NCI-H460 (cell line): ENCODE measurements around the gene RNU1-3. TPM values are rescaled to one million over a fixed set of nuclear protein-coding genes. Genes with fewer than 3 reads are reported as not detected.
"Not testable (repeated sequence)": the region's sequence is repeated elsewhere in the genome, so short reads cannot be mapped to it uniquely, and the experiment has no call there.

ENCODE experiments used
- DNase-seq: peaks from one replicate; pipeline ENCODE4 v3.0.0-alpha.2; 2016; ENCODE audit warnings: low read depth; ENCODE audit errors: extremely low read depth
- total RNA-seq: library from RNA; depleted of rRNA; stranded (reverse); fragments of >200 nt; shearing (Covaris generic); gene quantifications from 2 replicates; pipeline ENCODE4 v1.2.3, GENCODE V29; 2014

The RNU1-3 gene
- total RNA-seq, 1 experiment from 2014 or later = under 0.01 TPM

GRCh38 chr1:16641159-16641975 lies 25.4 kb downstream of the RNU1-3 start:
- DNase-seq = not testable (repeated sequence)

- not testable (repeated sequence) for DNase-seq
These were observed 27.4 kb downstream of the RNU1-3 start for GRCh38 chr1:16639091-16640031.

GRCh38 chr1:16637941-16638778 lies 28.6 kb downstream of the RNU1-3 start:
- DNase-seq = not testable (repeated sequence)

DNA sequence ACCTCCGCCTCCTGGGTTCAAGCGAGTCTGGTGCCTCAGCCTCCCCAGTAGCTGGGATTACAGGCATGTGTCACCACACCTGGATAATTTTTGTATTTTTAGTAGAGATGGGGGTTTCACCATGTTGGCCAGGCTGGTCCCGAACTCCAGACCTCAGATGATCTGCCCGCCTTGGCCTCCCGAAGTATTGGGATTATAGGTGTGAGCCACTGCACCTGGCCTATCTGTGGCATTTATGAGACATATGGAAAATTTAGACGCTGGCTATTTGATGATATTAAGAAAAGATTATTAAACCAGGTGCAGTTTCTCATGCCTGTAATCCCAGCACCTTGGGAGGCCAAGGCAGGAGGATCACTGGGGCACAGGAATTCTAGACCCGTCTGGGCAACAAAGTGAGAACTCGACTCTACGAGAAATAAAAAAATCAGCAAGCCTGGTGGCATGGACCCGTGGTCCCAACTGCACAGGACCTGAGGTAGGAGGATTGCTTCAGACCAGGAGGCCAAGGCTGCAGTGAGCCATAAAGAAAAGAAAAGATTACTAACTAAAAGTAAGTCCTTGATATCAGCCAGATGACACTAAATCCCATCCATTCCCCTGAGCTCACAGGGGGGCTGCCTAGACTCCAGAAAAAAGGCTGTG lies 30.1 kb downstream of the RNU1-3 start:
- not testable (repeated sequence) for DNase-seq

- not testable (repeated sequence) for DNase-seq
These were observed 30.8 kb downstream of the RNU1-3 start for GRCh38 chr1:16635959-16636358.

- DNase-seq = not testable (repeated sequence)
These were observed 33.0 kb downstream of the RNU1-3 start for GRCh38 chr1:16633540-16634282.

- not testable (repeated sequence) for DNase-seq
These were observed 34.5 kb downstream of the RNU1-3 start for GRCh38 chr1:16632044-16632850.

DNA sequence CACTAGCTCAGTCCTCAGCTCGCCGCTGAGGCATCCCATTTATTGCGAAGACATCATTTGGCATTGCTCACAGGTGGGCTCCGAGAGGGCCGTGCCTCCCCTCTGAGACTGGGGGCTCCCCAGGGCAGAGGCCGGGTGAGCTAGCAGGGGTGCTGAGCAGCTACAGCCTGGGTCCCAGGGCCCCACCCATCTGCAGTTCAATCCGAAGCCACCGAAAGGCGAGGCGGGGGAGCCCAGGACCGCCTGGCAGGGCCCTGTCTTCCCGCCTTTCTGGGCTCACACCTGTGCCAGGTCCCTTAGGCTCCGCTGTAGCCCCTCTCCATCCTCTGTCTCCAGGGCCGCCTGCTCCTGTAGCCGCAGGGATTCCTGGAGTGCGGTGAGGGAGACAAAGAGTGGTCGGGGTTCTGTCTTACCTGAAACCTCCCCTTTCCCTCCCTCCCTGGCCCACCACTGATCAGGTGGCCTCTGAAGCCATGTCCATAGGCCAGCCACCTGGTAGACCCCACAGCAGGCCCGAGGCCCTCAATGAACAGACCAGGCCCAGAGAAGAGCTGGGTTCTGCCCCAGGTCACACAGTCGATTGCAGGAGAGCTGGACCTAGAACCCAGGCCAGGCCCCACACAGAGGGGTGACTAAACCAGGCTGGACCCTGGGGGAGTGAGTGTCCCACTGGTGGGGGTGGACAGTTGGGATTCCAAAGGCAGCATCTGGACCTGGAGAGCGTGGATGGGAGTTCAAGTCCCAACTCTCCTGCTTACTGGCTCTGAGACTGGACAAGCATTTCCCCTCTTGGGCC lies 35.3 kb downstream of the RNU1-3 start:
- DNase-seq = no peak

DNA sequence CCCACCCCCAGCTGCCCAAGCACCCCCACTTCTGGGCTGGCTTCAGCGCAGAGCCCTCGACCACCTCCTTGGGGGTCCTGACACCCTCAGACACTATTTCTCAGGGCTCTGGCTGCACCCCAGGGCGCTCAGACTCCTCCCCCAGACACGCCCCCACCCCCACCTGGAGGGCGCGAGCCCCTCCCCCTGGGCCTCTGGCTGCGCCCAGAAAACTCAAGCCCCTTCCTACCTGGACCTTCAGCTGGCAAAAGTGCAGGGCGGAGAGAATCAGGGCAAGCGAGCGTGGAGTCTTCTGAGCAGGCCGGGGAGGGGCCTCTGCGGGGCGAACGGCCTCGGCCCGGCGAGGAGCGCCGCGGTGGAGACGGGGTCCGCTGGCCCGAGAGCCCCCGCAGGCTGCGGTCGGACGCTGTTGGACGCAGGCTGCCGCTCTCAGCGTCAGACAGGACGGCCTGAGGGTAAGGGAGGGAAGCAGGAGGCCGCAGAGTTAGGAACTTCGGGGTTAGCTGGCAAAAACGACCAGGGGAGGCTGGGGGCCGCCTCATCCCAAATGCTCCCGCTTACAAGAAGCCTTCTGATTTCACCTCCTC lies 36.0 kb downstream of the RNU1-3 start:
- DNase-seq = no peak

GRCh38 chr1:16629916-16630530 lies 36.7 kb downstream of the RNU1-3 start:
- not testable (repeated sequence) for DNase-seq

GRCh38 chr1:16628361-16629111 lies 38.2 kb downstream of the RNU1-3 start:
- DNase-seq = no peak

DNA sequence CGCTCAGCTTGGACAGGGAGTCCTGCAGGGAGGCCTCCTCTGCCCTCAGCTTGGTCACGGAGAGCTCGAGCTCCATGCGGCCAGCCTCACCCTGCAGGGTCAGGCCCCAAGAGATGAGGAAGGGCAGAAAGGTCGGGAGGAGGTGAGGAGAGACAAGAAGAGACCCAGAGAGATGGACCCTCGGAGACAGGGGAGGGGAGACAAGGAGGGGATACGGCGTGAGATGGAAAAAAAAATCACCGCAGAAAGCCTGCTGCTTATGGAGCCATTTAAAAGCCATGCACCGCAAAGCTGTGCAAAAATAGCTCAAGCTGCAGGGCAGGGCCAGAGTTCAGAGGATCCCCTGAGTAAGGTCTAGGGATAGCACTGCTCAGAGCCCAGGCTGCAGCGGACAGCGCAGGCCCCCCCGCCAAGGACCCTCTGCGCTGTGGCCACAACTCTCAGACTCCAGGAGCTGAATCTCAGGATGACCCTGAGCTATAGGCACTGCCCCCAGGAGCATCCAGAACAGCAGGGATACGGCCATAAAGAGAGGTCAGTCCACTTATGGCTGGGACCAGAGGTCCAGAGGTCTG lies 40.3 kb downstream of the RNU1-3 start:
- not testable (repeated sequence) for DNase-seq

- no peak for DNase-seq
These were observed 41.0 kb downstream of the RNU1-3 start for GRCh38 chr1:16625497-16626408.
